Glomerular visceral epithelial cell (primary cell): ENCODE measurements around the gene MMP1.
A peak's percentile ranks its signal among the peaks of the same experiment; 100 is the strongest.

ENCODE experiments used
- DNase-seq: peaks from one replicate; pipeline ENCODE4 v3.0.0-alpha.2; 2016; ENCODE audit errors: extremely low spot score

Gene MMP1

DNA sequence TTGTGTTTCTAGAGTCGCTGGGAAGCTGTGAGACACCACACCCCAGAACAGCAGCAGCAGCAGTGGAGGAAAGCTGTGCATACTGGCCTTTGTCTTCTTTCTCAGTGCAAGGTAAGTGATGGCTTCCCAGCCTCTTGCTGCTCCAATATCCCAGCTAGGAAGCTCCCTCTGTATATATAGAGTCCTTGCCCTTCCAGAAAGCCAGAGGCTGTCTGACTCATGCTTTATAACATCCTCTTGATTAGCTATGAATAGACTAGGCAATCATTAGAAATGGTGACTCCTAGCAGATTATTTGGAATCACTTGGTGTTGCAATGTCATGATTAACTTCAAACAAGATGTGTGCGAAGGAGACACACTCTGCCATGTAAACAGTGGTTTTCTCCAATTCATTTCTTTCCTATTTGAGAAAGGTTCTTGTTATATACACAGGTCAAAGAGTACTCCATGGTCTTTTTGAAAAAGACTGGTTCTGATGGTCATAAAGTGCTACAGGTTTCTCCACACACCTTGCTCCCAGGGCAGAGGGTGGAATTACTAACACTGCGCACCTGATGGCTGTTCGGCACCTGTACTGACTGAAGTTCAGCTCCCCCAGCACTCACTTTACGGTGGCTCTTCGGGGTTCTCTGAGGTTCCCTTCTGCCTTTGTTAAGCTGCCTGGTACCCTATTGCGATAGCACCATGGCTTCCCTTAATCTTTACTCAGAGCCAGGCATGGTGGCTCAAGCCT lies at the start of gene MMP1:
TSS of gene MMP1 (minus strand) at position 149 of the 735 bp plus-strand sequence. CDS start at position 81, 68 bp downstream.
- DNase-seq = peak; percentile 2

- no peak for DNase-seq
Observed at GRCh38 chr11:102846292-102846691, 48.3 kb upstream of the MMP1 start.

DNA sequence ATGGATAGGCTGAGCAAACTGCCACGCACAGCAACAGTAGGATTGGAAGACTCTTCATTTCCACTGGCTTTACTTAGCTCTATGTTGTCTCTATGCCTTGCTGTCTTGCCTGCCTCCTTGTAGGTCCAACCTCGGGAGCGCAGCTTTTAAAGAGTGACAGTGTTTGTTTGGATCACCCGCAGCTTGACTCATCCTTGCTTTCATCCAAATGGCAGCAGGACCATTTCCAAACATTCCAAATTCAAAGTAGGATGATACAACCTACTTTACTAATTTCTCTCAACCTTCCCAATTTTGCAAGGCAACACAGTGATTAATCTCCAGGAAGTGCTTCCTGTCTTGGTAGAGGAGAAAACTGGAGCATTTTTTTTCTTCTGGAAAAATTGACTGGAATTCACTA lies 45.5 kb upstream of the MMP1 start, which contains the start of gene MMP3:
TSS of gene MMP3 (minus strand) at position 121 of the 400 bp plus-strand sequence. CDS start at position 58, 63 bp downstream.
- DNase-seq = no peak

GRCh38 chr11:102842930-102843329 lies 45.0 kb upstream of the MMP1 start:
- no peak for DNase-seq

- no peak for DNase-seq
Observed at GRCh38 chr11:102840018-102840417, 42.1 kb upstream of the MMP1 start.

DNA sequence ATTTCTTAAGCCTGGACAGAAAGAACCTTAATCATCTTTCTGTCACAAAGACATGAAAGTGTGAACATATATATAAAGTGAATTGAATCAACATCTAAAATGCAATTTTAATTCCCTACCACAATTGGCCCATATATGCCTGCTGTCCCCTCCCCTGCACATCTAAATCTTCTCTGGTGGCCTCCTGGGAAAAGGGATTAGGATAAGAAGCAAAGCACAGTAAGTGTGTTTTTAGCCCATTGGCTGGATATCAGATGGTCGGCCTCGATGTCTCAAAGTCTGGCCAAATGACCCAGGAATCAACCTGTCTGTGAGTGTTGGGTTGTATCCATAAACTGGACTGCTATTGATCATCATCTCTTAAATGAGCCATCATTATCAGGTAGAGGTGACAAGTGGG lies 39.7 kb upstream of the MMP1 start:
- no peak for DNase-seq

DNA sequence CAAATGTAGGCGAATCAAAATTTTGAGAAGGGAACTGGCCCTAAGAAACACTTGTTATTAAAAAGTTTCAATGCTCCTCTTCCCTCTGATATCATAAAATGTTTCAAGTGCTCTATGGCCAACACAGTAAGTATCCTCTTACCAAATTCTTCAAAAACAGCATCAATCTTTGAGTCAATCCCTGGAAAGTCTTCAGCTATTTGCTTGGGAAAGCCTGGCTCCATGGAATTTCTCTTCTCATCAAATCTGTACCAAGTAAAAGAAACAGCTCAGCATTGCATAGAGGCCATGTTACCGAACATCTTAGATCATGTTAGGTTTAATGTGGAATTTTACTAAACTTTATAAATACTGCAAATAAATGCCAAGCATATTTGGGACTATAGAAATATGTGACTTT lies 39.2 kb upstream of the MMP1 start:
- no peak for DNase-seq

GRCh38 chr11:102836290-102836875 lies 38.4 kb upstream of the MMP1 start:
- no peak for DNase-seq

GRCh38 chr11:102833731-102834130 lies 35.8 kb upstream of the MMP1 start:
- DNase-seq = no peak

DNA sequence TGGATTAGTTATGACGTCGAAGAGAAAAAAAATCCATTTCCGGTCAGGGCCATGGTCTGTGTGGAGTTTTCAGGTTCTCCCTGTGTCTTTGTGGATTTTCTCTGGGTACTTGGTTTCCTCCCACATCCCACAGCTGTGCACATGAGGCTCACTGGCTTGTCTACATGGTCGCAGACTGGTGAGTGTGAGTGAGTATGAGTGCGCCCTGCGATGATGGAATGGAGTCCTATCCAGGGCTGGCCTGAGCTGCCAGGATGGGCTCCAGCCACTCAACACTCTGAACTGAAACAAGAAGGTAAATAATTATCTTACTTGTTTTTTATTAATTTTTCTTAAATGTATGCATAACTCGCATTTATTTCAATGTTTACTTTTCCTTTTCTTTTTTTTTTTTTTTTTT lies 34.7 kb upstream of the MMP1 start:
- DNase-seq = no peak

- peak; percentile 37 for DNase-seq
Observed at GRCh38 chr11:102831489-102832440, 33.8 kb upstream of the MMP1 start.

DNA sequence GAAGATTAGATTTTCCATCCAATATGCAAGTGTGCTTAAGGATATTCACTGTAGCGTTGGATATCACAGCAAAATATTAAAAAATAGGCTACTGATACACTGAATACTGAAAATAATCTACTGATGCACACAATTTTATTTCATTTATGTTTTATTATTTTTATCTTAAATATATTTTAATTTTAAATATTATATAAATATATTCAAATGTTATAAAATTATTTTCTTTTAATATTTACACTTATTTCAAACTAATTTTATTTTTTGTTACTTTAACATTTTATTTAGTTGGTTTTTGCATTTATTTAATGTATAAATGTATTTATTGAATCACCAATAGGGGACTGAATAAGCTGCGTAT lies 33.1 kb upstream of the MMP1 start:
- no peak for DNase-seq

GRCh38 chr11:102830001-102830727 lies 32.2 kb upstream of the MMP1 start:
- DNase-seq = no peak

GRCh38 chr11:102829316-102830000 lies 31.5 kb upstream of the MMP1 start:
- no peak for DNase-seq

DNA sequence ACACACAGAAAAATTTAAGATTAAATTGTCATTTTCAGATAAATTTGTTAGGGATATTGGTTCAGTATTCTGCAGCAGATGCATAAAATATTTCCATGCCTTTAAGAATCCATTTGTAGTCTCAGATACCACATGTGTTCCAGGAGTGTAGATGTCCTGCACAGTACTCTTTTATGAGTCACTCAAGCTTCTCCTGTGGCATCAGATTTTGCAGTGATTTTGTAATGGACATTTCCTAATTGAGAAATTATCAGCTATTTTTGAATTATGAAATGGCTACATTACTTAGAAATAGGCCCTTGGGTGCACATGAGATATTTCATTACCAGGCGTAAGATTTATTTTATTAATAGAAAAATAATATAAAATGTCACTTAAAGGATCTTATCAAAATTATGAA lies 26.6 kb upstream of the MMP1 start:
- DNase-seq = no peak

DNA sequence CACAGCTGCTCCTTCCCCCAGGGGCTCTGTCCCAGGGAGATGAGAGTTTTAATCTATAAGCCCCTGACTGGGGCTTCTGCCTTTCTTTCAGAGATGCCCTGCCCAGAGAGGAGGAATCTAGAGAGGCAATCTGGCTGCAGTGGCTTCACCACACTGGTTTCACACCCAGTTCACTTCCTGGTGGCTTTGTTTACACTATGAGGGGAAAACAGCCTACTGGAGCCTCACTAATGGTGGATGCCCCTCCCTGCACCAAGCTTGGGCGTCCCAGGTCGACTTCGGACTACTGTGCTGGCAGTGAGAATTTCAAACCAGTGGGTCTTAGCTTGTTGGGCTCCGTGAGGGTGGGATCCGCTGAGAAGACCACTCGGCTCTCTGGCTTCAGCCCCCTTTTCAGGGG lies 21.5 kb upstream of the MMP1 start:
- DNase-seq = no peak

DNA sequence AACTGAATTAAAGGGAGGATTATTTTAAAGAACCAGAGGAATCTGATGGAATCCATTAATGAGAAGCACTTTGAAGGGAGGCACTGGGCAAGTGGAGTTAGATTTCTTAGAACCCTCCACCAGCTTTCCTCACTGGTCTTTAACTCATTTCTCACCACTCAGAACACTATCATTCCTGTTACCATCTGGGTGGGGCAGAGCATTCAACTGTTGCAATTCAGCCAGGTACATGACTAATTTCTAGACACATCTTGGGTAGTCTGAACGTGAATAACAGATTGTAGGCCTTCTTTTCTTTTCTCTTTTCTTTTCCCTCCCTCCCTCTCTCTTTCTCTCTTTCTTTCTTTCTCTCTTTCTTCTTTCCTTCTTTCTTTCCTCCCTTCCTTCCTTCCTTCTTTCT lies 15.5 kb upstream of the MMP1 start:
- DNase-seq = no peak

GRCh38 chr11:102812188-102812587 lies 14.2 kb upstream of the MMP1 start:
- DNase-seq = no peak

DNA sequence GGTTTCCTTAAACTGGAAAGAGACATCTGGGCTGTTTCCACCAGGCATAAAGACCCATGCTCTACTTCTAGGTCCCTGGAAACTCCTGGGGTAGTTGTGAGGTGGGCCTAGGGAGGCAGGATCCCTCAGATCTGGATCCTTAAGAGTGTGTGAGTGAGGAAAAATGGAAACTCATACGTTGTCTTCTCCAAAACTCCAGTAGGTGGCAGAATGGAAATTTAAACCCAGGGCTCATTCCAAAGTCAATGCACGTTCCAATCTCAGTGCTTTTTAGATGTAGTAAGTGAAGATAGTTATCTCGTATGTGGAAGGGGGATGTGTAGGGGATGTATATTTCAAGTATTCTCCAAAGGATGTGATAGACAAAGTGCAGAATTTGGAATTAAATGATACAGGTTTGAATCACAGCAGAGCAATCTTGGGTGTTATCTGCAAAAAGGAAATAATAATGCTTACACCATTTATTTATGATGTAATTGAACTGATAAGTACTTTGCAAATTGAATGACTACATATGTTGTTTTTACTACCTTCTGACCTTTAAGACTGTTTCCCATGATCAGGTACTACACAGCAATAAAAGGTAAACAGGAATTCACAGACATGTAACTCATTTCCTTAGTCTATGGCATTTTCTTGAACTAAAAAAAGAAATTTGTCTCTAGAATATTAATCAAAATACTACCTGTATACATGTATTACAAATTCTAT lies 13.1 kb upstream of the MMP1 start:
- DNase-seq = peak; percentile 17

- no peak for DNase-seq
Observed at GRCh38 chr11:102809971-102810370, 12.0 kb upstream of the MMP1 start.

DNA sequence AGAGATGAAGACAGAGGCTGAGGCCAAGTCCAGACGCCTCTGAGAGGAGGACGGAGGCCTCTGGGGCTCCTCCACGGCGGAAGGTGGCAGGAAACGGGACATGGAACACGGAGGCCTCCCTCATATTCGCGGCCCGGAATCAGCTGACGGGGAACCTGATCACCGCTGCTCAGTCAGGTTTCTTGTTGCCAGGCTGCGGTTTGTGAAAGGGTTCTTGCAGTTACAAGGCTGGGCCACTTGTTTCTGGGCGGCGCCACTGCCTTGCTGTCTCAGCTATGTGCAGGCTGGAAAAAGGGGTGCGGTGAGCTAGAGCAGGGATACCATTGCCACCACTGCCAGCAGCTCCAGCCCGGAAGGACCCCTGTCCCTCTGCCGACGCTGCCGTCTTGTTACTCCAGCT lies 10.0 kb upstream of the MMP1 start:
- DNase-seq = no peak
